Progenitor cell of endocrine pancreas (in vitro differentiated cells): ENCODE measurements around the gene NEMF. TPM values are rescaled to one million over a fixed set of nuclear protein-coding genes. Genes with fewer than 3 reads are reported as not detected.
"Not testable (repeated sequence)": the region's sequence is repeated elsewhere in the genome, so short reads cannot be mapped to it uniquely, and the experiment has no call there.

ENCODE experiments used
- DNase-seq: peaks from one replicate; pipeline ENCODE4 v3.0.0; 2021; ENCODE audit warnings: low spot score; ENCODE audit not compliant: unreplicated experiment
- H3K27ac Mint-ChIP-seq: 2 replicates; pipeline ENCODE4 v1.8.0; 2021; ENCODE audit warnings: mild to moderate bottlenecking, moderate library complexity, mixed read lengths
- H3K27me3 Mint-ChIP-seq: 2 replicates; pipeline ENCODE4 v1.8.0; 2021; ENCODE audit warnings: mixed read lengths
- H3K36me3 Mint-ChIP-seq: 2 replicates; pipeline ENCODE4 v1.8.0; 2022; ENCODE audit warnings: mixed read lengths; ENCODE audit not compliant: insufficient read depth
- H3K4me1 Mint-ChIP-seq: 2 replicates; pipeline ENCODE4 v1.8.0; 2021; ENCODE audit warnings: low read depth, mixed read lengths
- H3K4me3 Mint-ChIP-seq: 2 replicates; pipeline ENCODE4 v1.8.0; 2021; ENCODE audit warnings: low read depth, mild to moderate bottlenecking, moderate library complexity, mixed read lengths
- H3K9me3 Mint-ChIP-seq: 2 replicates; pipeline ENCODE4 v1.8.0; 2021; ENCODE audit warnings: low read depth, mixed read lengths
- total RNA-seq: library from RNA; stranded (reverse); gene quantifications from 2 replicates; pipeline ENCODE4 v1.2.1, GENCODE V29; 2021
- TF ChIP-seq, protein P1 (sequence below): fragments of 200-600 bp; sonication (generic); IDR thresholded peaks from one replicate; pipeline ENCODE4 v1.5.0; 2021; ENCODE audit warnings: antibody characterized with exemption, mild to moderate bottlenecking; ENCODE audit not compliant: unreplicated experiment

The NEMF gene
- total RNA-seq, 1 donor from 2014 or later = 86.1 TPM

DNA sequence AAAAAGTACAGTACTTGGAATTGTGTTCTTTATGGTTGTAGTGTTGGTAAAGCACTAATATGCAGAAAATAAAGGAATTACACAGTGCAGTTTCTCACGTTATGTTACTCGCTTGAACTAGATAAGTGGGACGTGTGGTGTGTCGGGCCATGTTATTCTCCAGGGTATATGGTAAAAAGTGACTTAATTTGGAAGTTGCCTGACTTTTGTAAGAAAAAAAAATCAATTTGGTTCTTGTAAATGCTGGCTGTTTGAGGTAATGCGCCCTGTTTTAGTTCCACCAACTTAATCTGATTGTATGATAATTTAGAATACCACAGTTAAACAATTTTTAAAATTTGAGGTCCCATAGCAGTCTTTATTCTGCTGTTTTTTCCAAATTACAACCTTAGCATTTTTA, 44.4 kb upstream of the NEMF start:
- TF ChIP-seq, protein P1, sequence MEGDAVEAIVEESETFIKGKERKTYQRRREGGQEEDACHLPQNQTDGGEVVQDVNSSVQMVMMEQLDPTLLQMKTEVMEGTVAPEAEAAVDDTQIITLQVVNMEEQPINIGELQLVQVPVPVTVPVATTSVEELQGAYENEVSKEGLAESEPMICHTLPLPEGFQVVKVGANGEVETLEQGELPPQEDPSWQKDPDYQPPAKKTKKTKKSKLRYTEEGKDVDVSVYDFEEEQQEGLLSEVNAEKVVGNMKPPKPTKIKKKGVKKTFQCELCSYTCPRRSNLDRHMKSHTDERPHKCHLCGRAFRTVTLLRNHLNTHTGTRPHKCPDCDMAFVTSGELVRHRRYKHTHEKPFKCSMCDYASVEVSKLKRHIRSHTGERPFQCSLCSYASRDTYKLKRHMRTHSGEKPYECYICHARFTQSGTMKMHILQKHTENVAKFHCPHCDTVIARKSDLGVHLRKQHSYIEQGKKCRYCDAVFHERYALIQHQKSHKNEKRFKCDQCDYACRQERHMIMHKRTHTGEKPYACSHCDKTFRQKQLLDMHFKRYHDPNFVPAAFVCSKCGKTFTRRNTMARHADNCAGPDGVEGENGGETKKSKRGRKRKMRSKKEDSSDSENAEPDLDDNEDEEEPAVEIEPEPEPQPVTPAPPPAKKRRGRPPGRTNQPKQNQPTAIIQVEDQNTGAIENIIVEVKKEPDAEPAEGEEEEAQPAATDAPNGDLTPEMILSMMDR = no peak
- H3K36me3 Mint-ChIP-seq = peaks cover 11% of the 10 kb centered on the region
- no peaks in the 10 kb centered on the region for H3K27me3 Mint-ChIP-seq
- H3K9me3 Mint-ChIP-seq = no peaks in the 10 kb centered on the region
- H3K4me3 Mint-ChIP-seq = peak overlapping the region; percentile 34
- DNase-seq = no peak
- peak overlapping the region; percentile 9 for H3K27ac Mint-ChIP-seq
- H3K4me1 Mint-ChIP-seq = peaks cover 31% of the 10 kb centered on the region

DNA sequence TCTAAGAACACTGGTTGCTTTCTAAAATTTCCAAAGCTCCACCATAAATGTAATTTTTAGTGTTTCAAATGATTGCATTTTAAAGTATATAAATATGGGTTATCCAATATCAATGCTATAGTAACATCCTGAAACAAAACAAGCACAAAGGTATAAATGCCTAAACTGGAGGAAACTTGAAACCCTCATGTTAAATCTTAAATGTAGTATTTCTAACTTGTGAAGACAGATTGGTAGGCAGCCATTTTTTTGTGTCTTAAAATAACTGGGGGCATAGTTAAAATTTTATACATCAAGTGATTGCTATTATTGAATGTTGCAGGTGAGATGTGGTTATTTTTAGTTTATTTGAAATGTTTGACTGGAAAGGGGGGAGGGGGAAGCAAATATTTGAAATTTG, 43.7 kb upstream of the NEMF start:
- H3K36me3 Mint-ChIP-seq = peaks cover 11% of the 10 kb centered on the region
- not testable (repeated sequence) for H3K9me3 Mint-ChIP-seq, H3K27me3 Mint-ChIP-seq, H3K27ac Mint-ChIP-seq, DNase-seq
- H3K4me3 Mint-ChIP-seq = peak overlapping the region; percentile 88
- H3K4me1 Mint-ChIP-seq = peaks cover 32% of the 10 kb centered on the region

DNA sequence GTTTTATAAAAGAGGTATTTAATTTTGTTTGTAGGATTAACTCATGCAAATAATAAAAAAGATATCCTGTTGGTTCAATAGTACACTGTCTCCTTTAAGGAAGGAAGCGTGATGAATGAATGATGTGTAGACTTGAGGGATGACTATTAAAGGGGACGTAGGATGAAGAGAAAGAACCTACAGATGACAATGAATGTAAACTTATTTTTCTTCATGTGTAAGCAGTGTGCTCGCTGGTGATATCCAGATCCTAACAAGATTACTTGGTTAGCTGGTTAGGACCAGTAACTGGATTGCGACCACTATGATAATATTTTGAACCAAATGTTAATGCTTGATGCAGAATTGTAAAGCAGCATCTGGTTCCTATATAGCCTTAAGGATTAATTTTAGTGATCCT, 42.9 kb upstream of the NEMF start:
- TF ChIP-seq, protein P1 = no peak
- no peaks in the 10 kb centered on the region for H3K9me3 Mint-ChIP-seq
- no peak for DNase-seq
- H3K27me3 Mint-ChIP-seq = no peaks in the 10 kb centered on the region
- peak overlapping the region; percentile 43 for H3K27ac Mint-ChIP-seq
- H3K36me3 Mint-ChIP-seq = peaks cover 11% of the 10 kb centered on the region
- H3K4me3 Mint-ChIP-seq = peak overlapping the region; percentile 88
- peaks cover 32% of the 10 kb centered on the region for H3K4me1 Mint-ChIP-seq

DNA sequence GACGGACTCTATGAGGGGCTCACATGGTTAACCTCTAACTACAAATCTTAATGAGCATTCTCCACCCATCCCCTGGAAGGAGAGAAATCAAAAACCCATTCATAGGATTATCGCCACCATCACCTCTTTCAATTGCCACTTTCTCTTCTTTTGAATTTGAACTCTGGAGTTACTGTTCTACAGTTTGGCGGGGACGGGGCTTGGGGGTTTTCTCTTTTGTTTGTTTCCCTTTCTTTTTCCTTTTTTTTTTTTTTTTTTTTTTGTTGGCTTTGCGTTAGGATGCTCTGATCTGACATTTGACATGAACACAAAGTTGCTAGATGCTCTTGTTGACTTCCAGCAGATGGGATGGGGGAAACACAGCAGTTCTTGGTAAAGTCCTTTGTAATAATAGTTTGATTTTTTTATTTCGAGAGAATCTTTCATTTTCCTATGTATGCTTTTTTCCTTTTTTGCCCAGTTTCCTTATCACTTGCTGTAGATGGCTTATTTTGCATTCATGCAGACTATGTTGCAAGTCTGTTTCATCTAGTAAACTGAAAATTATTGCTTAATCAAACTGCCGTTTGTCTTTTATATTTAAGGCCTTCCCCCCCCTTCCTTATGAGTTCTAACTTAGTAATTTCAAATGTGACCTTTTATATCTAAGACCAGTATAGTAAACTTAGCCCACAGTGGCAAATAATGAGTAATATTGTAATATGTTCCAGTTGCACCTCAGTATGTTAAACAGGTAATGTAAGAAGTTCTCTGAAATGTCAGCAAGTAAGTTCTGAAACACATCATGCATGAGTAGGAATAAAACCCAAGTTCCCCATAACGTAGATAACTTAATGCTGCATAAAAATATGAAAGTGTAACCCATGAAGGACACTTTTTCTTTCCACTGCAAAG, 41.9 kb upstream of the NEMF start:
- H3K27ac Mint-ChIP-seq = peak overlapping the region; percentile 96
- peak overlapping the region; percentile 88 for H3K4me3 Mint-ChIP-seq
- DNase-seq, H3K9me3 Mint-ChIP-seq, H3K27me3 Mint-ChIP-seq: not testable (repeated sequence)
- peaks cover 32% of the 10 kb centered on the region for H3K4me1 Mint-ChIP-seq
- peaks cover 11% of the 10 kb centered on the region for H3K36me3 Mint-ChIP-seq

DNA sequence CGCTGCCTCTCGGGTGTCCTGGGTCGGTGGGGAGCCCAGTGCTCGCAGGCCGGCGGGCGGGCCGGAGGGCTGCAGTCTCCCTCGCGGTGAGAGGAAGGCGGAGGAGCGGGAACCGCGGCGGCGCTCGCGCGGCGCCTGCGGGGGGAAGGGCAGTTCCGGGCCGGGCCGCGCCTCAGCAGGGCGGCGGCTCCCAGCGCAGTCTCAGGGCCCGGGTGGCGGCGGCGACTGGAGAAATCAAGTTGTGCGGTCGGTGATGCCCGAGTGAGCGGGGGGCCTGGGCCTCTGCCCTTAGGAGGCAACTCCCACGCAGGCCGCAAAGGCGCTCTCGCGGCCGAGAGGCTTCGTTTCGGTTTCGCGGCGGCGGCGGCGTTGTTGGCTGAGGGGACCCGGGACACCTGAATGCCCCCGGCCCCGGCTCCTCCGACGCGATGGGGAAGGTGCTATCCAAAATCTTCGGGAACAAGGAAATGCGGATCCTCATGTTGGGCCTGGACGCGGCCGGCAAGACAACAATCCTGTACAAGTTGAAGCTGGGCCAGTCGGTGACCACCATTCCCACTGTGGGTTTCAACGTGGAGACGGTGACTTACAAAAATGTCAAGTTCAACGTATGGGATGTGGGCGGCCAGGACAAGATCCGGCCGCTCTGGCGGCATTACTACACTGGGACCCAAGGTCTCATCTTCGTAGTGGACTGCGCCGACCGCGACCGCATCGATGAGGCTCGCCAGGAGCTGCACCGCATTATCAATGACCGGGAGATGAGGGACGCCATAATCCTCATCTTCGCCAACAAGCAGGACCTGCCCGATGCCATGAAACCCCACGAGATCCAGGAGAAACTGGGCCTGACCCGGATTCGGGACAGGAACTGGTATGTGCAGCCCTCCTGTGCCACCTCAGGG, 41.0 kb upstream of the NEMF start:
- H3K4me1 Mint-ChIP-seq = peaks cover 31% of the 10 kb centered on the region
- TF ChIP-seq, protein P1 = no peak
- peak overlapping the region; percentile 88 for H3K4me3 Mint-ChIP-seq
- peaks cover 11% of the 10 kb centered on the region for H3K36me3 Mint-ChIP-seq
- H3K27ac Mint-ChIP-seq = peak overlapping the region; percentile 99
- no peaks in the 10 kb centered on the region for H3K27me3 Mint-ChIP-seq
- H3K9me3 Mint-ChIP-seq = no peaks in the 10 kb centered on the region
- peak; percentile 46 for DNase-seq

DNA sequence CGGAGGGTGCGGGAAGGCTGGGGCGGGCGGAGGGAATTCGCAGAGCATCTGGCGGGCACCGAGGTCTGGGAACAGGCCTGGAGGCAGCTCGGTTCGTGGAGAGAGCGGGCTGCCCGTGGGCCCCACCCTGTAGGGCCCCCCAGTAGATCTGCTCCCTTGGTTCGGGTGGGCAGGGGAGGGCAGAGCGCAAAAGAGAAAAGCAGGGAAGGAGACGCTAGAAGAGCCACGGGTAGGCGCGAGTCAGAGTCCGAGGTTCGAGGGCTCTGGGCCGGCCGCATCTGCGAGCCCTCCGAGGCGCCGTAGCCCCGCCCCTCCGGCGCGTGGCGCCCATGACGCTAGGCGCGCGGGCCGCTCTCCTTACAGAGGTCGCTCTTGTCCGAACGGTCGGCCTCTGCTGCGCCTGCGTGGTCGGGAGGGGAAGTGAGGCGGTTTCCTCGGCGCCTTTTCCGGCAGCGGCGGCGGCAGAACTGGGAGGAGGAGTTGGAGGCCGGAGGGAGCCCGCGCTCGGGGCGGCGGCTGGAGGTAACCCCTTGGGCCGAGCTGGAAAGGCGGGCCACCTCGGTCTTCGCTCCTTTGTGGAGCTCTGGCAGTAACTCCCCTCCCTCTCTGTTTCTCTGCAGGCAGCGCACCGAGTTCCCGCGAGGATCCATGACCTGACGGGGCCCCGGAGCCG, 40.2 kb upstream of the NEMF start, which contains the start of gene ARF6:
ARF6 (plus strand) TSS at position 447 of the 673 bp plus-strand sequence. CDS start 655 bp downstream, outside the sequence.
- H3K27me3 Mint-ChIP-seq = no peaks in the 10 kb centered on the region
- H3K27ac Mint-ChIP-seq = peak within 1 kb of the TSS; percentile 99
- peak within 1 kb of the TSS; percentile 88 for H3K4me3 Mint-ChIP-seq
- H3K9me3 Mint-ChIP-seq = no peaks in the 10 kb centered on the region
- peaks cover 28% of the 10 kb centered on the region for H3K4me1 Mint-ChIP-seq
- TF ChIP-seq, protein P1 = no peak
- DNase-seq = peak; percentile 96
- H3K36me3 Mint-ChIP-seq = peaks cover 11% of the 10 kb centered on the region
